Right kidney (tissue), 1 donor: ENCODE data around the gene NTN4.
"Not testable (repeated sequence)": the region's sequence is repeated elsewhere in the genome, so short reads cannot be mapped to it uniquely, and the experiment has no call there.

Source experiments
- DNase-seq: peaks from one replicate; pipeline ENCODE4 v3.0.0-alpha.2; 2016

Gene NTN4

GRCh38 chr12:95802482-95803270 is 12.1 kb upstream of the NTN4 start:
- no peak for DNase-seq

DNA sequence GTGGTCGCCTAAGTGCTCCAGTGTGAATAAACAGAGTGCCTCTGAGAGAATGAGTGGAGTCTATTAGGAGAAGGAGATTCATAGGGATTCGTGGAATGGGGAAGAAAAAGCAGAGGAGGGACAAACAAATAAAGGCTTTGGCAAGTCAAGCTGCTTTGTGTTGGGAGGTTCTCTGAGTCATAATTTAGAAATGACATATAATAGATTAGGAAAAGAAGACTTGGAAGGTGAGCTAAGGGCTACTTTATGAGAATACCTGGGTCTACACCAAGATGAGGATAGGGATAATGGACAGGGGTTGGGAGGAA is 6.4 kb upstream of the NTN4 start:
- no peak for DNase-seq

- DNase-seq = no peak
Observed at GRCh38 chr12:95796225-95796981, 5.8 kb upstream of the NTN4 start.

DNA sequence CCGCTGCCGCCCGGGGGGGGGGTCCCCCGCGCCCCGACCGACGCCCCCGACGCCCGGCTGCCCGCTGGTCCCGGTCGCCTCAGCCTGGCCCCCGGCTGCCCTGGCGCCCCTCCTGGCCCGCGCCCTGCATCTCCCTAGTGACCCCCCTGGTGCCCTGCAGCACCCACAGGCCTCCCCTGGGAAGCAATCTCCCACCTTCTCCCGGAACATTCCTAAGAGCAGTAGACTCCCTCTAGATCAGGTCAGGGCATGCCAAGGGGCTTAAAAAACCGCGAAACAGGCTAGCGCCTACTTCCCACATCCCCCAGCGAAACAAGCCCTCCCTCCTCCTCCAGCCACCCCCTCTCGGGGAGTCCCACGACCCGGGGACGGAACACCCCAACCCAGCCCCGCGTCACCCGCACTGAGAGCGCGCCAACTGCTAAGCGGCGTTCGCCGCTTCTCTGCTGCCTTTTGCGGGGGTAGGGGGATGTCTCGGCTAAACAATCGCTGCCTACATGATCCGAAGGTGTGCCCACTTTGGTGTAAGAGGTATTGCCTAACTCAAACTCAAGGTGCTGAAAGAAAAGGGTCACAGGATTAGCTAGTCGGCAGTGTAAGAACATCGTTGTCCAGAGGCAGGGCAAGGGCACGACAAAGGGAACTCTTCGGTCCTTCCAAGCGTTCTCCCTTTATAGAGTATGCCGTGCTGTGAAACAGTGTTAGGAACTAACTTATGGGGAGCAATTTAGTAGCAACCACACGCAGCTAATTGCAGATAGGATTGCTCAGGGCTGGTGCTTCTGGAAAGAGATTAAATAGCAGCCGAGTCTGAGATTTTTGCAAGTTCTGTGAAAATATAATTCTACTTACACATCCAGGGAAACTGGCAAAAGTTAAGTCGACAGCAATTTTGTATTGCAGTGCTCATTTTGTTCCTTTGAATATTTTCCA is 619 bp upstream of the NTN4 start:
- DNase-seq = peak; percentile 77

- DNase-seq = peak; percentile 74
Observed at GRCh38 chr12:95789126-95790032, 1.2 kb downstream of the NTN4 start.

DNA sequence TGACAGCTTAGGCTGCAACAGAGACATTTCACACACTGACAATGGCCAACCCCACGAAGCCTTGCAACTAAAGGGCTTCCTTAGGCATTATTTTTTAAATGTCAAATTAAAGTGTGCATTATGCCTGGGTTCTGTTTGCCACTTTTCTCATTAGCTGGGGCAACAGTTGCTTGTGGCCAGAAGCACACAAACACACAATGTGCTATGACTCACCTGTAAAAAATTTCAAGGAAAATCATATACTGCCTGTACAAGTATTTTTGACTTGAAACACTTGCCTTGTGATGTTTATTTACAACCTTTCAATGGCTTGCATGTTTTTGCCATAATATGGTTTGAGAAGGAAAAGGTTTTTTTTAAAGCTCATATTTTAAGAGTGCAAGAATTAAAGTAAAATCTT is 1.9 kb downstream of the NTN4 start:
- no peak for DNase-seq

DNA sequence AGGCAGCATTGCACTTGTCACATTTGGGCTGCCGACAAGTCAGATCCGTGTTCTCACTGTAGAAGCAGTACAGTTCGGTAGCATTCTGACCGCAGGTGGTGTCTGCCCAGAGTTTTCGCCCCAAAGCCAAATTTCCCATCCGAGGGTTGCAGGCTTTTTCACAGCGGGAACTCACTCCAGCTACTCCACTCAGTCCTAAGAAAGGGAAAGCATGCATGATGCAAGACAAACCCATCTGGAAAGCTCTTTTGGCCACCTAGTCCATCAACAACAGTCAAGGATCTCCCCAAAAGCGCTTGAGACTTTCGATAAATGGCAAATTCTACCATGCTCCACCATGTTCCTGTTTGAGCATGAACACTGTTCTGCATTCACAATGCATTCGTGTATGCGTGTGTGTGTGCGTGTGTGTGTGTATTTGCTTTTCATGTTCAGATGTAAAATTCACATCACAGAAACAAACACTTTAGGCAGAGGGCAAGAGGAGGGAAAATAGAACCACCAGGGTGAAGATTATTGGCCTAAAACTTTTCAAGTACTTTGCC is 3.2 kb downstream of the NTN4 start:
- DNase-seq = no peak

- DNase-seq = no peak
Observed at GRCh38 chr12:95784915-95785314, 5.6 kb downstream of the NTN4 start.

- no peak for DNase-seq
Observed at GRCh38 chr12:95784286-95784685, 6.3 kb downstream of the NTN4 start.

DNA sequence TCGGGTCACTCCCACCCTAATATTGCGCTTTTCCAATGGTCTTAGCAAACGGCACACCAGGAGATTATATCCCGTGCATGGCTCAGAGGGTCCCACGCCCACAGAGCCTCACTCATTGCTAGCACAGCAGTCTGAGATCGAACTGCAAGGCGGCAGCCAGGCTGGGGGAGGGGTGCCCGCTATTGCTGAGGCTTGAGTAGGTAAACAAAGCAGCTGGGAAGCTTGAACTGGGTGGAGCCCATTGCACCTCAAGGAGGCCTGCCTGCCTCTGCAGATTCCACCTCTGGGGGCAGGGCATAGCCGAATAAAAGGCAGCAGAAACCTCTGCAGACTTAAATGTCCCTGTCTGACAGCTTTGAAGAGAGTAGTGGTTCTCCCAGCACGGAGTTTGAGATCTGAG is 15.1 kb downstream of the NTN4 start:
- DNase-seq = not testable (repeated sequence)

DNA sequence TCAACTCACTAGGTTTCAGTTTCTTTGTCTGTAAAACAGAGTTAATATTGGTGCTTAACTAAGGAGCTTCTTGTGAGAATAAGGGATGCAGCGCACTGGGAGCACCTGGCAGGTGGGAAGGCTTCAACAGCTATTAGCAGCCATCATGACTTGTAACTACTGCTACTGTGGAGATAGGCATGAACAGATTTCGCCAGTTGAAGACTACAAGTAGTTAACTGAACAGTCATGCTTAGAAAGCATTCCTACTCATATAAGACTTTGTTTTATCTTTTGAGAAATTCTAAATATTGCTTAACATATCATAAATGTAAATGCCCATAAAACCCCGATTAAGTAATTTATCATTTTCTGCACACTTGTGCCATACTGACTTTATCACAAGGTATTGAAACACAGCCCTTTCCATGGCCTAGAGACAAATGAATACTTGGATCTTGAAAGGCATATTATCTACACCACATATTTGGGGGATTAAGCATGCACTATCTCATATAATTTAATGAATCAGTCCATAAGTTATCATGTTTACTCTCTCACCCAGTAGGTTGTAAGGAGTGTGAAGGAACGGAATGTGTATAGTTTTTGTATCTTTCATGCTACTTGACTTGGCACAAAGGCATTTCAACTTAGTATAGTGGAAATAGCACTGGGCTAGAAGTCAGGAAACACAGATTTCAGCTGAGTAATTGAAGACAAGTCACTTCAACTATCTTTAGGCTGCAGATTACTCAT is 16.1 kb downstream of the NTN4 start:
- no peak for DNase-seq

- DNase-seq = no peak
Observed at GRCh38 chr12:95773320-95773719, 17.2 kb downstream of the NTN4 start.

DNA sequence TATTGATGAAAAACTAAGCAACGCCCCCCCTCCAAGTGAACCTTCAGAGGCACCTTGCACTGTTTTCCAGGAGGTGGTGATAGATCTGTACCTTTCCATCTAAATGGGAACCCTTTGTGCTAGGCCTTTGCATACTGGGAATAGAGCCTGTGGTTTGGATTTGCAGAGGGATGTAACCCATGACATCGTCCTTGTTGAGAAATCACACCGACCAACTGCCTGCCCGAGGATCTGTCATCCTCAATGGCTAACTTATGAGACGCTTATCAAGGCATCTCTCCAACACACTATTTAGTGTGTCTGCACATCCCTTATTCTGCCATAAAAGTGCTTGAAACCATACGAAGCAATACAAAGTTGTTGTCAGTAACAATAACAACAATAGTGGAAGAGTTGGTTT is 22.9 kb downstream of the NTN4 start:
- no peak for DNase-seq

DNA sequence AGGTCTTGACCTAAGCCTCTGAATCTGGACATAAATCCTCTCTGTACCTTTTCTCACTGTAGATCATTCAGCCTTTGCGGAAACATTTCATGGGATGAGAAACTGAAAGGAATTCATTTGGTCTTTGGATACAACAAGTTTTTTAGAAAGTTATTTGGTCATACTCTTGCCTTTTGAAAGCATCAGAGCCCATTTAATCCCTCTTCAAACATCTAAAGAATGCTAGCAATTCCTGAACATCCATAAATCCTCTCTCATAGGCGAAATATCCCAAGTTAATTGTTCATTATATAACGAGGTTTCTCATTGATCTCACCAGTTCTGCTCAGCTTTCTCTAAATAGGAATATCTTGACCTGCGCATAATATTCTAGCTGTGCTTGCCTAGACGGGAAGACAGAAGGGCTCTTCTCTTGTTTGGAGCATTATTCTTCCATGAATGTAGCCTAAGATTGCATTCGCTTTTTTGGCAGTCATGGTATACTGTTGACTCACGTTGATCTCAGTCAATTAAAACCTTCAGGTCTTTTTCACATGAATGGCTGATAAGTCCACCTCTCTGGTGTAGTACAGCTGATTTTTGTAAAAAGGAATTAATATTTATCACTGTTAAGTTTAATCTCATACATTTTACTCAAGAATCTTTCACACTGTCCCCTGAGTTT is 24.1 kb downstream of the NTN4 start:
- no peak for DNase-seq

- no peak for DNase-seq
Observed at GRCh38 chr12:95764848-95765247, 25.7 kb downstream of the NTN4 start.

GRCh38 chr12:95763809-95764253 is 26.7 kb downstream of the NTN4 start:
- DNase-seq = no peak

DNA sequence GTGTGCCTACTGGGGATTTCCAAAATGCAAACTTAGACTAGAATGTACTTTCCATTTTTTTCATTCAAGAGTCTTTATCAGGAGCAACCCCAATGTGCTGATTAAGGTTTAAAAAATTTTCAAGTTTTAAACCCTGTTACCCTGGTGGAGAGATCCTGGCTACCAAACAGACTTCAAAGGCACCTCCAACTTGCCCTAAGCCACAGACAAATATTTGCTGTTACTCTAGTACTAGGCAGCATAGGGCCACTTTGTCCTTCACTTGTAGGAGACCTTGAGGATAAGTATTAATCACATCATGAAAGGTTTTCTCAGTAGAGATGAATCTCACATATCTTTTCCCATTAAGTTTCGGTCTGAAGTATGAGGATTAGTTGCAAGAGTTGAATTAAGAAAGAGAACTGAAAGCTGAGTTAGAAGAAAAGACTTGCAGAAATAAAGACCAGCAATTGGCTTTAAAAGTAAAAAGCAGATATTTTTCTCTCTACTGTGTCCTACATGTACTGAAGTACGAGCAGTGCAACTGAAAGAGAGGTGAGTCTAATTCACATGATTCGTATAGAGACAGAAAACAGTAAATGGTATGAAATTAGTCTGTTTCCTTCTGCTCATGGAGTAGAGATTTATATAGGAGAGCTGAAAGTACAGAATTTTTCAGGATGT is 28.3 kb downstream of the NTN4 start:
- no peak for DNase-seq

GRCh38 chr12:95760371-95760770 is 30.2 kb downstream of the NTN4 start:
- DNase-seq = no peak

DNA sequence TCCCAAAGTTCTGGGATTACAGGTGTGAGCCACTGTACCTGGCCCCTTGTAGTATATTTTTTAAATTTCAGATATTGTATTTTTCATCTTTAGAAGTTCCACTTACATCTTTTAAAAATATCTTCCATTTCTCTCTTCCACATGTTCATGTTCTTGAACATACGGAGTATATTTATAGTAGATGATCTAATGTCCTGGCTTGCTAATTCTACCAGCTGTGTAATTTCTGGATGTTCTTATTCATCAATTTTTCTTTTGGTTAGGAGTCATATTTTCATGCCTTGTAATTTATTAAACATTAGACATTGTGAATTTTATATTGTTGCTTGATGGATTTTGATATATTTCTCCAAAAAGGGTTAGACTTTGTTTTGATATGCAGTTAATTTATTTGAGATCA is 30.8 kb downstream of the NTN4 start:
- no peak for DNase-seq

GRCh38 chr12:95759039-95759438 is 31.5 kb downstream of the NTN4 start:
- DNase-seq = no peak
